ENCODE data around the gene FER1L5.
A peak's percentile ranks its signal among the peaks of the same experiment; 100 is the strongest.
"Not testable (repeated sequence)": the region's sequence is repeated elsewhere in the genome, so short reads cannot be mapped to it uniquely, and the experiment has no call there.

FER1L5 gene

GRCh38 chr2:96663829-96664228, 21.3 kb downstream of the FER1L5 start:
- DNase-seq (ENCODE audit: low read depth) = no peak
- TF ChIP-seq CTCF (IDR thresholded peaks at IDR 0.05; ENCODE audit: control insufficient read depth, extremely low read depth, insufficient read depth) = no peak
- H3K4me3 ChIP-seq (ENCODE audit: low read depth, low read length) = no peak overlapping the region

- DNase-seq (ENCODE audit: low read depth) = no peak
- TF ChIP-seq CTCF (IDR thresholded peaks at IDR 0.05; ENCODE audit: control insufficient read depth, extremely low read depth, insufficient read depth) = no peak
- H3K4me3 ChIP-seq (ENCODE audit: low read depth, low read length) = no peak overlapping the region
Measured at GRCh38 chr2:96664366-96664925, 21.9 kb downstream of the FER1L5 start.

DNA sequence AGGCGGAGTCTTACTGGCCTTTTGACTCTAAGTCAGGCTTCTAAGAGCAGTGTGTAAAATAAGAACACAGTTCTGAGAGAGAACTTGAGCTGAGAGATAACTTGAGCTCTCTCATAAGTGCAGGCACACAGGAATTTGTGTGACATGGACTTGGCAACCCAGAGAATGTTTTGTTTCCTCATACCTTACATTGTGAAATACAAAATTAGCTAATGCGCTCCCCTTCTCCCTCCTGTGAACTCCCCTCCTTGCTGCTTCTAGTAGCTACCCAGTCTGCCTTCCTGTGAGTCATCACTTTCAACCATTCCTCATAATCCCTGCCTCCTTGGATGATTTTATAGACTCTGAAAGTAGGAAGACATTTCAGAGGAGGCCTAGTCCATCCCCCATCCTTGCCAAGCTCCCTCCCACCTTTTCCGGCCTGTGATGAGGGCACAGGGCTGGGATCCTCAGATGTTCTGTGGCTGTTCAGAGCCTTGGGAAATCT, 22.6 kb downstream of the FER1L5 start:
- no peak for TF ChIP-seq CTCF (IDR thresholded peaks at IDR 0.05; ENCODE audit: control insufficient read depth, extremely low read depth, insufficient read depth)
- no peak for DNase-seq (ENCODE audit: low read depth)
- no peak overlapping the region for H3K4me3 ChIP-seq (ENCODE audit: low read depth, low read length)

GRCh38 chr2:96665717-96666116, 23.2 kb downstream of the FER1L5 start:
- DNase-seq (ENCODE audit: low read depth); H3K4me3 ChIP-seq (ENCODE audit: low read depth, low read length): not testable (repeated sequence)

- DNase-seq (ENCODE audit: low read depth) = no peak
- no peak overlapping the region for H3K4me3 ChIP-seq (ENCODE audit: low read depth, low read length)
- no peak for TF ChIP-seq CTCF (IDR thresholded peaks at IDR 0.05; ENCODE audit: control insufficient read depth, extremely low read depth, insufficient read depth)
Measured at GRCh38 chr2:96668771-96669170, 26.2 kb downstream of the FER1L5 start.

DNA sequence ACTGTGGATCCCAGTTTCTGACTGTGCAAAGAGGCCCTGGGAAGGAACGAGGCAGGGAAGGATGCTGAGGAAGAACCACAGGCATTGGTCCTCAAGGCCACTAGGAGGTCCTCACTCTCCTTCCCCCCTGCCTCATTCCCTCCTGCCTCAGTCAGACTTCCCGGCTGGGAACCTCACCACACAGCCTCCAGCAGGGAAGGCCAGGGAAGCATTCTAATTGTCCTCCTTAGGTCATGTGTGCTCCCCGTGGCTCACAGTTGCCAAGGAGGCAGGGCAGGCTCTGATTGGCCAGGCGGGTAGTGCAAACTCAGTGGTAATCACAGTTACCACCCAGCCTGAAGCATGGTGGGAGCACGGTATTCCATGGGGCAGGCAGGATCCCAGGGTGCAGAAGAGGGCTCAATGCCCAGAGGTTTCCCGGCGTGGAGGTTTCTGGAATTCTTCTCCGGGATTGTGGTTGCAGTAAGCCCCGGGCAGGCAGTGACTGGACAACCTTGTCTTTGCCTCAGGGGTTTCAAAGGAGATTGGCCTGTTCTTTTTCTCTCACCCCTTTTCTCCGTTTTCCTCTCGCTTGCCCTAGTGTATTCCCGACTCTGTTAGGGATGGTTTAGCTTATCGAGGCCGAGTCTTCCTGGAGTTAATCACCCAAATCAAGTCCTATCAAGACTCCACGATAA, 27.1 kb downstream of the FER1L5 start:
- TF ChIP-seq CTCF (IDR thresholded peaks at IDR 0.05; ENCODE audit: control insufficient read depth, extremely low read depth, insufficient read depth) = no peak
- DNase-seq (ENCODE audit: low read depth) = no peak
- no peak overlapping the region for H3K4me3 ChIP-seq (ENCODE audit: low read depth, low read length)

- H3K4me3 ChIP-seq (ENCODE audit: low read depth, low read length) = no peak overlapping the region; the same call in 1 of the 2 replicates
- no peak for TF ChIP-seq CTCF (IDR thresholded peaks at IDR 0.05; ENCODE audit: control insufficient read depth, extremely low read depth, insufficient read depth)
- peak; percentile 45 for DNase-seq (ENCODE audit: low read depth)
Measured at GRCh38 chr2:96679848-96680247, 37.3 kb downstream of the FER1L5 start.
